Glomerular visceral epithelial cell (primary cell): ENCODE data around the gene TMPRSS7.

ENCODE experiments used
- DNase-seq: peaks from one replicate; pipeline ENCODE4 v3.0.0-alpha.2; 2016; ENCODE audit errors: extremely low spot score

TMPRSS7 gene

GRCh38 chr3:112128843-112129727, 94.5 kb downstream of the TMPRSS7 start:
- DNase-seq: no peak

GRCh38 chr3:112129925-112130637, 95.5 kb downstream of the TMPRSS7 start:
- no peak for DNase-seq

DNA sequence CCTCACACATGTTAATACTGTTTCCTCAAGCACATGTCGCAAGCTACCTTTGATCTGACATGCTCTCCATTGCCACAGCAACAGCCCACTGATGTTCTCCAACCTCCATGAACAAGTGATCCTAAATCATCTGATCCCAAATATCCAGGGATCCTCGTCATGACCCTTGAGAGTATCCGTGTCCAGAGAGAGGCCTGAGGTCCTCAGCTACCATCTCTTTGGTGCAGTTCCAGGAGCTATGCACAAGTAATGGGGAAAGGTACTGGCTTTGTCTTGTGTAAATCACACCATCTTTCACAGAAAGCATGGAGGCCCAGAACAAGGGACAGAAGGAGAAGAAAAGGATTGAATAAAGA, 96.1 kb downstream of the TMPRSS7 start:
- no peak for DNase-seq
